ENCODE results near the gene NKAP.
"Not testable (repeated sequence)": the region's sequence is repeated elsewhere in the genome, so short reads cannot be mapped to it uniquely, and the experiment has no call there.

NKAP gene

GRCh38 chrX:119935215-119935874, 8.2 kb downstream of the NKAP start:
- no peak for DNase-seq (ENCODE audit: low read depth)

GRCh38 chrX:119922391-119922790, 21.2 kb downstream of the NKAP start:
- not testable (repeated sequence) for DNase-seq (ENCODE audit: low read depth)

GRCh38 chrX:119919835-119920585, 23.5 kb downstream of the NKAP start:
- DNase-seq (ENCODE audit: low read depth), result no peak

GRCh38 chrX:119917877-119918276, 25.7 kb downstream of the NKAP start:
- DNase-seq (ENCODE audit: low read depth), result no peak

GRCh38 chrX:119916310-119916709, 27.2 kb downstream of the NKAP start:
- no peak for DNase-seq (ENCODE audit: low read depth)

GRCh38 chrX:119900976-119901375, 42.6 kb downstream of the NKAP start:
- DNase-seq (ENCODE audit: low read depth), result no peak

GRCh38 chrX:119899125-119899524, 44.4 kb downstream of the NKAP start:
- DNase-seq (ENCODE audit: low read depth), result no peak

GRCh38 chrX:119895843-119896326, 47.7 kb downstream of the NKAP start, which contains the start of gene AKAP14:
AKAP14 (plus strand) TSS chrX:119895893; CDS start chrX:119903224, 7,331 bp downstream.
- no peak for DNase-seq (ENCODE audit: low read depth)

GRCh38 chrX:119891961-119892692, 51.4 kb downstream of the NKAP start:
- DNase-seq (ENCODE audit: low read depth), result not testable (repeated sequence)

- not testable (repeated sequence) for DNase-seq (ENCODE audit: low read depth)
Measured at GRCh38 chrX:119890626-119891025, 52.9 kb downstream of the NKAP start.

- DNase-seq (ENCODE audit: low read depth), result no peak
Measured at GRCh38 chrX:119887721-119888425, 55.7 kb downstream of the NKAP start.

GRCh38 chrX:119885554-119886428, 57.8 kb downstream of the NKAP start:
- DNase-seq (ENCODE audit: low read depth), result no peak

GRCh38 chrX:119880552-119881437, 62.8 kb downstream of the NKAP start:
- no peak for DNase-seq (ENCODE audit: low read depth)

- DNase-seq (ENCODE audit: low read depth), result no peak
Measured at GRCh38 chrX:119880076-119880475, 63.5 kb downstream of the NKAP start.

- no peak for DNase-seq (ENCODE audit: low read depth)
Measured at GRCh38 chrX:119878740-119879139, 64.8 kb downstream of the NKAP start.

GRCh38 chrX:119871599-119872395, 71.8 kb downstream of the NKAP start, which contains the start of the genes NDUFA1 and RNF113A:
NDUFA1 (plus strand) TSS chrX:119871832; CDS start chrX:119871912, 80 bp downstream.
RNF113A (minus strand) TSS chrX:119871733; CDS start chrX:119871613, 120 bp downstream.
- DNase-seq (ENCODE audit: low read depth), result peak; percentile 33

- DNase-seq (ENCODE audit: low read depth), result peak; percentile 20
Measured at GRCh38 chrX:119871245-119871598, 72.3 kb downstream of the NKAP start.
